Motor neuron (in vitro differentiated cells): Measurements from ENCODE around the gene SLAMF8. TPM values are rescaled to one million over a fixed set of nuclear protein-coding genes. Genes with fewer than 3 reads are reported as not detected.

Source experiments
- ATAC-seq, 8 experiments: fragments of 200-7000 bp; cut with Tn5 transposase; replicated peaks in 6 of 8; 2 replicates each; pipeline ENCODE4 v1.8.0; 2021; ENCODE audit warnings: mild to moderate bottlenecking in 8 of 8, moderate library complexity in 8 of 8
- H3K27ac ChIP-seq, 2 donors: fragments of 250-450 bp; sonication (Bioruptor Pico); 2 replicates each; pipeline ENCODE4 v1.9.0; 2021; ENCODE audit warnings: antibody characterized with exemption in 2 of 2, mild to moderate bottlenecking in 2 of 2, moderate library complexity in 1 of 2
- H3K4me1 ChIP-seq, 2 donors: fragments of 250-450 bp; sonication (Bioruptor Pico); replicated peaks in 1 of 2; 2 replicates each; pipeline ENCODE4 v1.6.1; 2021; ENCODE audit warnings: antibody characterized with exemption in 2 of 2, mild to moderate bottlenecking in 2 of 2, moderate library complexity in 1 of 2
- H3K4me3 ChIP-seq, 5 donors: fragments of 250-450 bp; sonication (Bioruptor Pico); 2 replicates each; pipeline ENCODE4 v1.9.0; 2021; ENCODE audit warnings: antibody characterized with exemption in 5 of 5, mild to moderate bottlenecking in 5 of 5, moderate library complexity in 4 of 5
- WGBS, 10 experiments: fragments of 450-650 bp; shearing (Covaris generic); methylation state at CpG; one replicate each; pipeline ENCODE4 v1.0.0; 2022; 5-methylcytosine and 5-hydroxymethylcytosine counted together
- in situ Hi-C, 9 experiments: fragments of 400-800 bp; cut with MboI; loops; one replicate each; pipeline ENCODE4 v1.15.0; 2021; ENCODE audit warnings: low sequenced_read_pairs in 9 of 9, low pct_unique_long_range_greater_than_20kb in 2 of 9; ENCODE audit not compliant: unreplicated experiment in 9 of 9
- total RNA-seq, 8 experiments: library from RNA; unstranded; fragments of 300-600 nt; gene quantifications; 2 replicates each; pipeline versions ENCODE4 v1.2.3 to v1.2.4, GENCODE V29; 2022

The SLAMF8 gene
- total RNA-seq = under 1 TPM in 1 of 8 experiments, not detected in 7; 0.43 TPM

GRCh38 chr1:159826441-159827101 lies at the start of gene SLAMF8:
SLAMF8 (plus strand) TSS chr1:159826873; CDS start chr1:159826899, 26 bp downstream.
- peaks cover 0 to 2% of the 10 kb centered on the region in 2 donors for H3K4me1 ChIP-seq
- ATAC-seq = no peak
- 10 to 94% (median 62%) methylated on average over 2 to 9 of the region's 11 CpGs; no CpG with 5 or more reads in 2 of the 10 experiments for WGBS, 10 experiments
- in situ Hi-C loops = loop anchor here in 1 of 9 experiments (25.0 kb wide), 1 partner anchor 161 kb away; no protein-coding TSS in a partner anchor
- no peak within 1 kb of the TSS for H3K27ac ChIP-seq
- H3K4me3 ChIP-seq = no peak within 1 kb of the TSS

GRCh38 chr1:159778266-159778665 lies 48.4 kb upstream of the SLAMF8 start:
- ATAC-seq = no peak
- WGBS, 10 experiments = 47 to 100% (median 83%) methylated on average over 2 to 4 of the region's 4 CpGs; no CpG with 5 or more reads in 2 of the 10 experiments
- in situ Hi-C loops = loop anchor here in 5 of 9 experiments (25.0 kb wide), 5 partner anchors 109 to 641 kb away; partner anchors contain the start of genes IGSF9 (in 1 of the 5) and TAGLN2 (in 1 of the 5)

GRCh38 chr1:159779403-159779851 lies 47.2 kb upstream of the SLAMF8 start:
- no peaks in the 10 kb centered on the region for H3K4me1 ChIP-seq
- in situ Hi-C loops = loop anchor here in 5 of 9 experiments (25.0 kb wide), 5 partner anchors 108 to 642 kb away; partner anchors contain the start of genes IGSF9 (in 1 of the 5) and TAGLN2 (in 1 of the 5)
- H3K27ac ChIP-seq = no peak overlapping the region
- H3K4me3 ChIP-seq = no peak overlapping the region
- WGBS, 10 experiments = 0 to 100% (median 85%) methylated on average over 1 to 2 of the region's 2 CpGs; no CpG with 5 or more reads in 2 of the 10 experiments
- peak in 1 of 8 experiments; percentile 1 for ATAC-seq

More at GRCh38 chr1:159778266-159778665, 48.4 kb upstream of the SLAMF8 start:
- Histone ChIP-seq H3K4me3 (no peak overlapping the region), H3K4me1 (no peaks in the 10 kb centered on the region), H3K27ac (no peak overlapping the region)

- peak; percentile 94 to 99 (median 98) for ATAC-seq
- H3K4me1 ChIP-seq = no peaks in the 10 kb centered on the region
- H3K4me3 ChIP-seq = peak within 1 kb of the TSS; percentile 38 to 49 (median 43)
- peak within 1 kb of the TSS in 1 of 2 donors; percentile 4 for H3K27ac ChIP-seq
- in situ Hi-C loops = loop anchor here in 5 of 9 experiments (25.0 kb wide), 5 partner anchors 106 to 644 kb away; partner anchors contain the start of genes IGSF9 (in 1 of the 5) and TAGLN2 (in 1 of the 5)
- WGBS, 10 experiments = 2 to 14% (median 8%) methylated on average over 4 to 33 of the region's 88 CpGs; no CpG with 5 or more reads in 3 of the 10 experiments
These were observed 45.8 kb upstream of the SLAMF8 start, which contains the start of gene DUSP23 for GRCh38 chr1:159780583-159781582. DUSP23 (plus strand) TSS chr1:159780962; CDS start chr1:159781101, 139 bp downstream.

GRCh38 chr1:159781992-159782391 lies 44.7 kb upstream of the SLAMF8 start:
- H3K4me1 ChIP-seq = no peaks in the 10 kb centered on the region
- WGBS, 10 experiments = 87 to 100% (median 96%) methylated on average over 2 to 6 of the region's 12 CpGs; no CpG with 5 or more reads in 4 of the 10 experiments
- ATAC-seq = no peak
- H3K4me3 ChIP-seq = no peak overlapping the region
- in situ Hi-C loops = loop anchor here in 5 of 9 experiments (25.0 kb wide), 5 partner anchors 105 to 645 kb away; partner anchors contain the start of genes IGSF9 (in 1 of the 5) and TAGLN2 (in 1 of the 5)
- no peak overlapping the region for H3K27ac ChIP-seq

- H3K4me3 ChIP-seq = no peak overlapping the region
- in situ Hi-C loops = loop anchor here in 5 of 9 experiments (25.0 kb wide), 5 partner anchors 104 to 646 kb away; partner anchors contain the start of genes IGSF9 (in 1 of the 5) and TAGLN2 (in 1 of the 5)
- no peak for ATAC-seq
These were observed 42.9 kb upstream of the SLAMF8 start for GRCh38 chr1:159783724-159784123.

GRCh38 chr1:159786465-159786864 lies 40.2 kb upstream of the SLAMF8 start:
- H3K4me1 ChIP-seq = no peaks in the 10 kb centered on the region
- no peak for ATAC-seq
- H3K4me3 ChIP-seq = no peak overlapping the region
- no peak overlapping the region for H3K27ac ChIP-seq
- 7 to 98% (median 81%) methylated on average over 2 to 3 of the region's 3 CpGs for WGBS, 10 experiments
- in situ Hi-C loops = loop anchor here in 5 of 9 experiments (25.0 kb wide), 5 partner anchors 101 to 649 kb away; partner anchors contain the start of genes IGSF9 (in 1 of the 5) and TAGLN2 (in 1 of the 5)

More at GRCh38 chr1:159783724-159784123, 42.9 kb upstream of the SLAMF8 start:
- H3K27ac ChIP-seq = no peak overlapping the region
- 83 to 100% methylated on average over 1 of the region's 1 CpG; no CpG with 5 or more reads in 8 of the 10 experiments for WGBS, 10 experiments
- H3K4me1 ChIP-seq = no peaks in the 10 kb centered on the region

GRCh38 chr1:159786966-159787365 lies 39.7 kb upstream of the SLAMF8 start:
- WGBS, 10 experiments = 29 to 100% (median 66%) methylated on average over 1 to 3 of the region's 3 CpGs
- no peak for ATAC-seq
- in situ Hi-C loops = loop anchor here in 5 of 9 experiments (25.0 kb wide), 5 partner anchors 100 to 650 kb away; partner anchors contain the start of genes IGSF9 (in 1 of the 5) and TAGLN2 (in 1 of the 5)

GRCh38 chr1:159790237-159790917 lies 36.3 kb upstream of the SLAMF8 start:
- H3K4me1 ChIP-seq = no peaks in the 10 kb centered on the region
- in situ Hi-C loops = loop anchor here in 6 of 9 experiments (10.0 to 25.0 kb wide), 6 partner anchors 97 to 653 kb away; partner anchors contain the start of genes IGSF9 (in 1 of the 6) and TAGLN2 (in 1 of the 6)
- WGBS, 10 experiments = 0 to 11% (median 0%) methylated on average over 1 to 2 of the region's 2 CpGs; no CpG with 5 or more reads in 3 of the 10 experiments
- no peak overlapping the region for H3K27ac ChIP-seq
- ATAC-seq = peak in 3 of 8 experiments; percentile 29 to 68 (median 37)
- H3K4me3 ChIP-seq = no peak overlapping the region

More at GRCh38 chr1:159786966-159787365, 39.7 kb upstream of the SLAMF8 start:
- Histone ChIP-seq H3K4me3 (no peak overlapping the region), H3K27ac (no peak overlapping the region), H3K4me1 (no peaks in the 10 kb centered on the region)

GRCh38 chr1:159791031-159791430 lies 35.6 kb upstream of the SLAMF8 start:
- no peak overlapping the region for H3K27ac ChIP-seq
- WGBS, 10 experiments = 0 to 100% (median 72%) methylated on average over 1 to 3 of the region's 3 CpGs; no CpG with 5 or more reads in 1 of the 10 experiments
- ATAC-seq = no peak
- in situ Hi-C loops = loop anchor here in 6 of 9 experiments (10.0 to 25.0 kb wide), 6 partner anchors 96 to 654 kb away; partner anchors contain the start of genes IGSF9 (in 1 of the 6) and TAGLN2 (in 1 of the 6)
- no peak overlapping the region for H3K4me3 ChIP-seq
- H3K4me1 ChIP-seq = no peaks in the 10 kb centered on the region

GRCh38 chr1:159791461-159791860 lies 35.2 kb upstream of the SLAMF8 start:
- in situ Hi-C loops = loop anchor here in 6 of 9 experiments (10.0 to 25.0 kb wide), 6 partner anchors 96 to 654 kb away; partner anchors contain the start of genes IGSF9 (in 1 of the 6) and TAGLN2 (in 1 of the 6)
- WGBS, 10 experiments = 0 to 20% (median 10%) methylated on average over 1 to 3 of the region's 3 CpGs; no CpG with 5 or more reads in 5 of the 10 experiments

More at GRCh38 chr1:159791461-159791860, 35.2 kb upstream of the SLAMF8 start:
- no peak overlapping the region for H3K4me3 ChIP-seq
- no peak overlapping the region for H3K27ac ChIP-seq
- H3K4me1 ChIP-seq = no peaks in the 10 kb centered on the region
- no peak for ATAC-seq
